ENCODE data around the gene CLOCK.
"Not testable (repeated sequence)": the region's sequence is repeated elsewhere in the genome, so short reads cannot be mapped to it uniquely, and the experiment has no call there.

The CLOCK gene

GRCh38 chr4:55546756-55547465, at the start of gene CLOCK:
Gene CLOCK (minus strand): TSS chr4:55546909. CDS start chr4:55482785, 64,124 bp downstream.
- peak; percentile 66 to 69 for DNase-seq

- no peak for DNase-seq
Measured at GRCh38 chr4:55592014-55592413, 45.3 kb upstream of the CLOCK start, which contains the start of gene PDCL2. Gene PDCL2 (minus strand): TSS chr4:55592245. CDS start chr4:55592109, 136 bp downstream.

GRCh38 chr4:55588160-55588559, 41.5 kb upstream of the CLOCK start:
- DNase-seq = no peak

- DNase-seq = not testable (repeated sequence)
Measured at GRCh38 chr4:55582773-55583172, 36.1 kb upstream of the CLOCK start.

- no peak for DNase-seq
Measured at GRCh38 chr4:55578341-55579010, 31.8 kb upstream of the CLOCK start.

GRCh38 chr4:55575513-55575912, 28.8 kb upstream of the CLOCK start:
- no peak for DNase-seq

GRCh38 chr4:55574252-55574651, 27.5 kb upstream of the CLOCK start:
- DNase-seq = no peak

- no peak for DNase-seq
Measured at GRCh38 chr4:55571806-55572205, 25.1 kb upstream of the CLOCK start.

- no peak for DNase-seq
Measured at GRCh38 chr4:55568905-55569504, 22.3 kb upstream of the CLOCK start.

GRCh38 chr4:55561889-55562288, 15.2 kb upstream of the CLOCK start:
- DNase-seq = no peak

GRCh38 chr4:55560096-55560495, 13.4 kb upstream of the CLOCK start:
- no peak for DNase-seq

- peak; percentile 41 to 52 for DNase-seq
Measured at GRCh38 chr4:55554453-55555030, 7.8 kb upstream of the CLOCK start.

- no peak for DNase-seq
Measured at GRCh38 chr4:55553441-55554201, 6.9 kb upstream of the CLOCK start.

GRCh38 chr4:55551964-55552363, 5.3 kb upstream of the CLOCK start:
- DNase-seq = not testable (repeated sequence)

GRCh38 chr4:55549888-55550287, 3.2 kb upstream of the CLOCK start:
- DNase-seq = no peak

- no peak for DNase-seq
Measured at GRCh38 chr4:55547918-55548317, 1.2 kb upstream of the CLOCK start.

GRCh38 chr4:55547466-55547770, 709 bp upstream of the CLOCK start:
- DNase-seq = no peak

- DNase-seq = no peak
Measured at GRCh38 chr4:55546506-55546755, 278 bp downstream of the CLOCK start.

GRCh38 chr4:55545641-55546505, 836 bp downstream of the CLOCK start:
- DNase-seq = peak; percentile 19 to 27

GRCh38 chr4:55545151-55545550, 1.6 kb downstream of the CLOCK start:
- DNase-seq = no peak

- no peak for DNase-seq
Measured at GRCh38 chr4:55543858-55544257, 2.9 kb downstream of the CLOCK start.

GRCh38 chr4:55540271-55540670, 6.4 kb downstream of the CLOCK start:
- DNase-seq = no peak

All from AML-193 (cell line).